OCI-LY7 (cell line): ENCODE measurements around the gene ZNF407. TPM values are rescaled to one million over a fixed set of nuclear protein-coding genes. Genes with fewer than 3 reads are reported as not detected.

Source experiments
- BruUV-seq: library from RNA; stranded (reverse); fragments of 400-500 nt; replicated peaks from 2 replicates; lab custom pipeline; 2021; lab: Mats Ljungman, UMichigan
- CTCF ChIA-PET: fragments of 300-600 bp; sonication (Branson Sonifier 250); formaldehyde crosslinking; loops from one replicate; lab custom pipeline; 2022; ENCODE audit warnings: antibody characterized with exemption; ENCODE audit not compliant: unreplicated experiment; lab: Charles Lee
- POLR2A ChIA-PET: fragments of 300-600 bp; sonication (Branson Sonifier 250); formaldehyde crosslinking; loops from one replicate; lab custom pipeline; 2022; ENCODE audit warnings: antibody characterized with exemption; lab: Charles Lee
- DNase-seq: peaks from one replicate; pipeline ENCODE4 v3.0.0-alpha.2; 2015; ENCODE audit warnings: low spot score
- H2AFZ ChIP-seq: fragments of 200-600 bp; sonication (generic), shearing (Covaris generic); 2 replicates; pipeline ENCODE4 v1.6.1; 2014; ENCODE audit warnings: mild to moderate bottlenecking, antibody characterized with exemption, low read length, moderate library complexity
- H3K27ac ChIP-seq: fragments of 200-600 bp; sonication (generic); 2 replicates; pipeline ENCODE4 v1.5.1; 2014; ENCODE audit warnings: mixed run types, low read depth, mild to moderate bottlenecking, moderate library complexity, low read length, inconsistent platforms; ENCODE audit not compliant: poor library complexity, severe bottlenecking
- H3K36me3 ChIP-seq: fragments of 200-600 bp; sonication (generic); 2 replicates; pipeline ENCODE4 v1.6.1; 2014; ENCODE audit warnings: mild to moderate bottlenecking, antibody characterized with exemption, low read length, moderate library complexity, mixed read lengths; ENCODE audit not compliant: insufficient read depth
- H3K4me1 ChIP-seq: fragments of 200-600 bp; sonication (generic); 2 replicates; pipeline ENCODE4 v1.5.1; 2014; ENCODE audit warnings: mild to moderate bottlenecking, low read length; ENCODE audit not compliant: insufficient read depth, poor library complexity, severe bottlenecking
- H3K4me2 ChIP-seq: fragments of 200-600 bp; sonication (generic); 2 replicates; pipeline ENCODE4 v1.6.1; 2014; ENCODE audit warnings: mild to moderate bottlenecking, low read length
- H3K4me3 ChIP-seq: fragments of 200-600 bp; sonication (generic); 2 replicates; pipeline ENCODE4 v1.5.1; 2014; ENCODE audit warnings: mild to moderate bottlenecking, low read depth, low read length; ENCODE audit not compliant: poor library complexity, severe bottlenecking
- H3K79me2 ChIP-seq: fragments of 200-600 bp; sonication (generic); 2 replicates; pipeline ENCODE4 v1.6.1; 2016; ENCODE audit warnings: low read depth, mild to moderate bottlenecking, low read length, moderate library complexity, mixed read lengths; ENCODE audit not compliant: insufficient read depth
- H3K9me2 ChIP-seq: fragments of 200-600 bp; sonication (generic); 2 replicates; pipeline ENCODE4 v1.6.1; 2016; ENCODE audit warnings: mild to moderate bottlenecking, low read length, mixed read lengths; ENCODE audit not compliant: insufficient read depth
- H3K9me3 ChIP-seq: fragments of 200-600 bp; sonication (generic); 2 replicates; pipeline ENCODE4 v1.6.1; 2014; ENCODE audit warnings: mild to moderate bottlenecking, mixed run types, low read length, mixed read lengths
- H4K20me1 ChIP-seq: fragments of 200-600 bp; sonication (generic); 2 replicates; pipeline ENCODE4 v1.6.1; 2014; ENCODE audit warnings: mild to moderate bottlenecking, antibody characterized with exemption, low read length, moderate library complexity, mixed read lengths; ENCODE audit not compliant: insufficient read depth
- CTCF ChIP-seq: fragments of 200-600 bp; sonication (generic); conservative IDR thresholded peaks from 2 replicates; pipeline ENCODE4 v1.5.1; 2014; ENCODE audit warnings: mild to moderate bottlenecking, antibody characterized with exemption, low read length, moderate library complexity, mixed read lengths
- EZH2phosphoT487 ChIP-seq: fragments of 200-600 bp; sonication (generic); IDR thresholded peaks from 2 replicates; pipeline ENCODE4 v1.6.1; 2018; ENCODE audit warnings: low read depth, borderline replicate concordance, mild to moderate bottlenecking, mixed run types, antibody characterized with exemption, low read length, moderate library complexity, mixed read lengths
- intact Hi-C: fragments of 100-400 bp; cut with micrococcal nuclease; formaldehyde crosslinking; loops from one replicate; pipeline ENCODE4 v1.10.0; 2022; ENCODE audit not compliant: unreplicated experiment
- total RNA-seq, 2 experiments: library from RNA; depleted of rRNA in 1 of 2; stranded (reverse); fragments of >200 nt in 1 of 2; shearing (Covaris generic) in 1 of 2; gene quantifications; 2 replicates each; pipeline ENCODE4 v1.2.3, GENCODE V29; 2014 to 2022

The ZNF407 gene
- total RNA-seq, 2 experiments from 2014 or later: 8.9 to 11.9 TPM

- no peaks in the 10 kb centered on the region for H3K79me2 ChIP-seq
- BruUV-seq: no TSS peak
Measured at GRCh38 chr18:75109819-75110218, 512.1 kb downstream of the ZNF407 start.

GRCh38 chr18:75110311-75110710 is 512.6 kb downstream of the ZNF407 start:
- no TSS peak for BruUV-seq
- TF ChIP-seq EZH2phosphoT487 (no peak), CTCF (no peak)

More at GRCh38 chr18:75109819-75110218, 512.1 kb downstream of the ZNF407 start:
- POLR2A ChIA-PET: no interaction called here
- Histone ChIP-seq H3K4me1 (no peaks in the 10 kb centered on the region), H3K4me3 (no peak overlapping the region), H3K9me3 (no peaks in the 10 kb centered on the region), H2AFZ (no peak overlapping the region), H4K20me1 (no peaks in the 10 kb centered on the region), H3K27ac (no peak overlapping the region), H3K36me3 (no peaks in the 10 kb centered on the region), H3K4me2 (no peak overlapping the region), H3K9me2 (no peaks in the 10 kb centered on the region)
- CTCF ChIA-PET: no interaction called here
- TF ChIP-seq CTCF (no peak), EZH2phosphoT487 (no peak)
- no peak for DNase-seq
- intact Hi-C loops: no loop called here

GRCh38 chr18:75110846-75111415 is 513.3 kb downstream of the ZNF407 start:
- H4K20me1 ChIP-seq: no peaks in the 10 kb centered on the region
- ChIA-PET CTCF (no interaction called here), POLR2A (no interaction called here)
- H3K4me2 ChIP-seq: no peak overlapping the region
- no TSS peak for BruUV-seq
- H3K9me2 ChIP-seq: no peaks in the 10 kb centered on the region
- no peak overlapping the region for H3K4me3 ChIP-seq
- TF ChIP-seq CTCF (no peak), EZH2phosphoT487 (no peak)
- no peak overlapping the region for H3K27ac ChIP-seq
- H3K79me2 ChIP-seq: no peaks in the 10 kb centered on the region
- H3K4me1 ChIP-seq: no peaks in the 10 kb centered on the region
- intact Hi-C loops: no loop called here
- H2AFZ ChIP-seq: no peak overlapping the region
- H3K9me3 ChIP-seq: no peaks in the 10 kb centered on the region
- H3K36me3 ChIP-seq: no peaks in the 10 kb centered on the region
- DNase-seq: no peak

More at GRCh38 chr18:75110311-75110710, 512.6 kb downstream of the ZNF407 start:
- H3K27ac ChIP-seq: no peak overlapping the region
- no peaks in the 10 kb centered on the region for H4K20me1 ChIP-seq
- intact Hi-C loops: no loop called here
- no peaks in the 10 kb centered on the region for H3K9me3 ChIP-seq
- H3K79me2 ChIP-seq: no peaks in the 10 kb centered on the region
- no peak overlapping the region for H3K4me3 ChIP-seq
- no peak overlapping the region for H2AFZ ChIP-seq
- DNase-seq: no peak
- H3K4me2 ChIP-seq: no peak overlapping the region
- no peaks in the 10 kb centered on the region for H3K36me3 ChIP-seq
- CTCF ChIA-PET: no interaction called here
- POLR2A ChIA-PET: no interaction called here
- H3K4me1 ChIP-seq: no peaks in the 10 kb centered on the region
- no peaks in the 10 kb centered on the region for H3K9me2 ChIP-seq
